ENCODE measurements around the gene MROH9.

Gene MROH9

GRCh38 chr1:170967042-170967910 is 31.9 kb downstream of the MROH9 start:
- peak; percentile 25 for DNase-seq

- DNase-seq: no peak
Measured at GRCh38 chr1:170970256-170970655, 34.9 kb downstream of the MROH9 start.

- no peak for DNase-seq
Measured at GRCh38 chr1:170978371-170978910, 43.1 kb downstream of the MROH9 start.

GRCh38 chr1:170985406-170985805 is 50.1 kb downstream of the MROH9 start:
- no peak for DNase-seq

- DNase-seq: no peak
Measured at GRCh38 chr1:170986901-170987300, 51.6 kb downstream of the MROH9 start.

- no peak for DNase-seq
Measured at GRCh38 chr1:170987424-170987823, 52.1 kb downstream of the MROH9 start.

GRCh38 chr1:170993151-170993550 is 57.8 kb downstream of the MROH9 start:
- no peak for DNase-seq

- DNase-seq: no peak
Measured at GRCh38 chr1:170993717-170994116, 58.4 kb downstream of the MROH9 start.

GRCh38 chr1:171014880-171015279 is 79.5 kb downstream of the MROH9 start:
- no peak for DNase-seq

GRCh38 chr1:171017426-171017825 is 82.1 kb downstream of the MROH9 start:
- DNase-seq: peak; percentile 1

GRCh38 chr1:171019971-171020370 is 84.6 kb downstream of the MROH9 start:
- DNase-seq: no peak

GRCh38 chr1:171032822-171033702 is 97.7 kb downstream of the MROH9 start:
- DNase-seq: no peak

GRCh38 chr1:171037626-171038025 is 102.3 kb downstream of the MROH9 start:
- no peak for DNase-seq

- no peak for DNase-seq
Measured at GRCh38 chr1:171038284-171038683, 103.0 kb downstream of the MROH9 start.

- no peak for DNase-seq
Measured at GRCh38 chr1:171048014-171048413, 112.7 kb downstream of the MROH9 start.

GRCh38 chr1:171052977-171053376 is 117.6 kb downstream of the MROH9 start:
- no peak for DNase-seq

GRCh38 chr1:171055966-171056643 is 120.8 kb downstream of the MROH9 start:
- no peak for DNase-seq

GRCh38 chr1:171061425-171062143 is 126.2 kb downstream of the MROH9 start:
- DNase-seq: no peak

- no peak for DNase-seq
Measured at GRCh38 chr1:171062902-171063301, 127.6 kb downstream of the MROH9 start.

- DNase-seq: no peak
Measured at GRCh38 chr1:171075041-171075440, 139.7 kb downstream of the MROH9 start.

- DNase-seq: peak; percentile 30
Measured at GRCh38 chr1:171081314-171081753, 146.0 kb downstream of the MROH9 start.

GRCh38 chr1:171081763-171082201 is 146.4 kb downstream of the MROH9 start:
- DNase-seq: no peak

All from NCI-H1105 (cell line).